Measurements from ENCODE around the gene KLK1. TPM values are rescaled to one million over a fixed set of nuclear protein-coding genes. Genes with fewer than 3 reads are reported as not detected.

The KLK1 gene
- polyA plus RNA-seq, 2 of the 4 experiments (the other 2 are of a cell fraction), result 0.30 TPM; not detected in 1

DNA sequence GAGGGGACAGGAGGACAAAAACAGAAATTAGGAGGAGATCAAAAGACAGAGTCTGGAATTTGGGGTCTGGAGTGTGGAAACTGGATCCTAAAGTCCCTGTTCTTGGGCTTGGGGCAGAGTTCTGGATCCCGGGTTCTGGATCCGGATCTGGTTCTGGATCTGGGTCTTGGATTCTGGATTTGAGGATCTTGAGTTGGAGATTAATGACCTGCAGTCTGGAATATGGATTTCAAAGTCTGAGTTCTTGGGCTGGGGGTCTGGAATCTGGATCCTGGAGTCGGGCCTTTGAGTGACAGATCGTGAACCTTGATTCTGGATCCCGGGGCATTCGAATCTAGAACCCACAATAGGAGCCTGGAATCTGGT is 10.2 kb upstream of the KLK1 start:
- ChIA-PET CTCF (interaction anchor here (1.3 to 2.2 kb wide), 2 partner anchors 19 to 88 kb away, joined by 4 to 10 read pairs; no protein-coding TSS in a partner anchor), POLR2A (no interaction called here)
- FAIRE-seq, result no peak
- 82% methylated on average over 6 of the region's 6 CpGs for WGBS (ENCODE audit: missing lambda C conversion rate)
- Histone ChIP-seq H3K4me2 (no peak overlapping the region), H3K9me3 (no peaks in the 10 kb centered on the region), H3K4me3 (no peak overlapping the region), H3K4me1 (peaks cover 9% of the 10 kb centered on the region; the same call in 1 of the 3 replicates), H3K27ac (no peak overlapping the region)
- no peak for ATAC-seq
- TF ChIP-seq, protein P1, sequence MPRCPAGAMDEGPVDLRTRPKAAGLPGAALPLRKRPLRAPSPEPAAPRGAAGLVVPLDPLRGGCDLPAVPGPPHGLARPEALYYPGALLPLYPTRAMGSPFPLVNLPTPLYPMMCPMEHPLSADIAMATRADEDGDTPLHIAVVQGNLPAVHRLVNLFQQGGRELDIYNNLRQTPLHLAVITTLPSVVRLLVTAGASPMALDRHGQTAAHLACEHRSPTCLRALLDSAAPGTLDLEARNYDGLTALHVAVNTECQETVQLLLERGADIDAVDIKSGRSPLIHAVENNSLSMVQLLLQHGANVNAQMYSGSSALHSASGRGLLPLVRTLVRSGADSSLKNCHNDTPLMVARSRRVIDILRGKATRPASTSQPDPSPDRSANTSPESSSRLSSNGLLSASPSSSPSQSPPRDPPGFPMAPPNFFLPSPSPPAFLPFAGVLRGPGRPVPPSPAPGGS (IDR thresholded peaks at IDR 0.05), result no peak
- no peak for TF ChIP-seq SMC3 (IDR thresholded peaks at IDR 0.05)
- no peak for TF ChIP-seq NR3C1 (IDR thresholded peaks at IDR 0.05)
- TF ChIP-seq, protein P2, sequence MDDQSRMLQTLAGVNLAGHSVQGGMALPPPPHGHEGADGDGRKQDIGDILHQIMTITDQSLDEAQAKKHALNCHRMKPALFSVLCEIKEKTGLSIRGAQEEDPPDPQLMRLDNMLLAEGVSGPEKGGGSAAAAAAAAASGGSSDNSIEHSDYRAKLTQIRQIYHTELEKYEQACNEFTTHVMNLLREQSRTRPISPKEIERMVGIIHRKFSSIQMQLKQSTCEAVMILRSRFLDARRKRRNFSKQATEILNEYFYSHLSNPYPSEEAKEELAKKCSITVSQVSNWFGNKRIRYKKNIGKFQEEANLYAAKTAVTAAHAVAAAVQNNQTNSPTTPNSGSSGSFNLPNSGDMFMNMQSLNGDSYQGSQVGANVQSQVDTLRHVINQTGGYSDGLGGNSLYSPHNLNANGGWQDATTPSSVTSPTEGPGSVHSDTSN (IDR thresholded peaks at IDR 0.05), result no peak
- TF ChIP-seq CTCF (IDR thresholded peaks at IDR 0.05), result no peak
- TF ChIP-seq MYC (IDR thresholded peaks at IDR 0.05; ENCODE audit: borderline replicate concordance, low read length), result no peak
- no peak for TF ChIP-seq ZSCAN20 (CRISPR knock-in tag; IDR thresholded peaks at IDR 0.05)
- no peak for TF ChIP-seq HEYL (CRISPR knock-in tag; IDR thresholded peaks at IDR 0.05)
- TF ChIP-seq, protein P3, sequence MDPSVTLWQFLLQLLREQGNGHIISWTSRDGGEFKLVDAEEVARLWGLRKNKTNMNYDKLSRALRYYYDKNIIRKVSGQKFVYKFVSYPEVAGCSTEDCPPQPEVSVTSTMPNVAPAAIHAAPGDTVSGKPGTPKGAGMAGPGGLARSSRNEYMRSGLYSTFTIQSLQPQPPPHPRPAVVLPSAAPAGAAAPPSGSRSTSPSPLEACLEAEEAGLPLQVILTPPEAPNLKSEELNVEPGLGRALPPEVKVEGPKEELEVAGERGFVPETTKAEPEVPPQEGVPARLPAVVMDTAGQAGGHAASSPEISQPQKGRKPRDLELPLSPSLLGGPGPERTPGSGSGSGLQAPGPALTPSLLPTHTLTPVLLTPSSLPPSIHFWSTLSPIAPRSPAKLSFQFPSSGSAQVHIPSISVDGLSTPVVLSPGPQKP (IDR thresholded peaks at IDR 0.05; ENCODE audit: low read depth, low read length), result no peak
- TF ChIP-seq HES2 (IDR thresholded peaks at IDR 0.05), result no peak
- no peak for TF ChIP-seq BHLHE40 (IDR thresholded peaks at IDR 0.05; ENCODE audit: low read depth, low read length)
- TF ChIP-seq GATA3 (IDR thresholded peaks at IDR 0.05; ENCODE audit: borderline replicate concordance), result no peak
- TF ChIP-seq, protein P4, sequence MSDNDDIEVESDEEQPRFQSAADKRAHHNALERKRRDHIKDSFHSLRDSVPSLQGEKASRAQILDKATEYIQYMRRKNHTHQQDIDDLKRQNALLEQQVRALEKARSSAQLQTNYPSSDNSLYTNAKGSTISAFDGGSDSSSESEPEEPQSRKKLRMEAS (IDR thresholded peaks at IDR 0.05), result no peak
- TF ChIP-seq POLR2AphosphoS2 (conservative IDR thresholded peaks at IDR 0.05; ENCODE audit: low read length), result no peak
- no peak for TF ChIP-seq CEBPB (IDR thresholded peaks at IDR 0.05)
- TF ChIP-seq, protein P5, sequence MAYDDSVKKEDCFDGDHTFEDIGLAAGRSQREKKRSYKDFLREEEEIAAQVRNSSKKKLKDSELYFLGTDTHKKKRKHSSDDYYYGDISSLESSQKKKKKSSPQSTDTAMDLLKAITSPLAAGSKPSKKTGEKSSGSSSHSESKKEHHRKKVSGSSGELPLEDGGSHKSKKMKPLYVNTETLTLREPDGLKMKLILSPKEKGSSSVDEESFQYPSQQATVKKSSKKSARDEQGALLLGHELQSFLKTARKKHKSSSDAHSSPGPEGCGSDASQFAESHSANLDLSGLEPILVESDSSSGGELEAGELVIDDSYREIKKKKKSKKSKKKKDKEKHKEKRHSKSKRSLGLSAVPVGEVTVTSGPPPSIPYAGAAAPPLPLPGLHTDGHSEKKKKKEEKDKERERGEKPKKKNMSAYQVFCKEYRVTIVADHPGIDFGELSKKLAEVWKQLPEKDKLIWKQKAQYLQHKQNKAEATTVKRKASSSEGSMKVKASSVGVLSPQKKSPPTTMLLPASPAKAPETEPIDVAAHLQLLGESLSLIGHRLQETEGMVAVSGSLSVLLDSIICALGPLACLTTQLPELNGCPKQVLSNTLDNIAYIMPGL (CRISPR knock-in tag; IDR thresholded peaks at IDR 0.05; ENCODE audit: borderline replicate concordance), result no peak
- TF ChIP-seq EHF (CRISPR knock-in tag; IDR thresholded peaks at IDR 0.05), result no peak
- DNase-seq (ENCODE audit: low read depth in 1 of 2, low spot score in 1 of 2), result no peak

- Histone ChIP-seq H3K27ac (no peak within 1 kb of the TSS), H3K9me3 (no peaks in the 10 kb centered on the region), H3K4me3 (no peak within 1 kb of the TSS), H3K4me2 (no peak within 1 kb of the TSS), H3K4me1 (peaks cover 9% of the 10 kb centered on the region; the same call in 1 of the 3 replicates)
- DNase-seq (ENCODE audit: low read depth in 1 of 2, low spot score in 1 of 2) (no peak), FAIRE-seq (no peak), ATAC-seq (no peak)
- ChIA-PET POLR2A (no interaction called here), CTCF (interaction anchor here (2.2 kb wide), 1 partner anchor 89 kb away, joined by 10 read pairs; no protein-coding TSS in a partner anchor)
- TF ChIP-seq RAD21 (conservative IDR thresholded peaks at IDR 0.05 in 1 of 2, IDR thresholded peaks at IDR 0.05 in 1 of 2), result no peak
- TF ChIP-seq HOXB5 (CRISPR knock-in tag; IDR thresholded peaks at IDR 0.05), result no peak
- 49% methylated on average over 8 of the region's 8 CpGs for WGBS (ENCODE audit: missing lambda C conversion rate)
These were observed 9.7 kb upstream of the KLK1 start, which contains the start of gene KLK15 for GRCh38 chr19:50833117-50833801. Gene KLK15 (minus strand): TSS chr19:50833574. CDS start chr19:50831492, 2,082 bp downstream.
